Chondrocyte (in vitro differentiated cells): Measurements from ENCODE around the gene RPL18A. TPM values are rescaled to one million over a fixed set of nuclear protein-coding genes. Genes with fewer than 3 reads are reported as not detected.

Experiments
- DNase-seq: peaks from one replicate; pipeline ENCODE4 v3.0.0; 2021; ENCODE audit warnings: mixed read lengths, low spot score
- H3K27ac Mint-ChIP-seq: one replicate; pipeline ENCODE4 v1.8.0; 2021; ENCODE audit warnings: mild to moderate bottlenecking, moderate library complexity, mixed read lengths; ENCODE audit not compliant: unreplicated experiment
- H3K27me3 Mint-ChIP-seq: 2 replicates; pipeline ENCODE4 v1.8.0; 2021; ENCODE audit warnings: low read depth, mixed read lengths
- H3K36me3 Mint-ChIP-seq: 2 replicates; pipeline ENCODE4 v1.8.0; 2021; ENCODE audit warnings: low read depth, mixed read lengths
- H3K4me1 Mint-ChIP-seq: 2 replicates; pipeline ENCODE4 v1.8.0; 2021; ENCODE audit warnings: low read depth, mild to moderate bottlenecking, mixed read lengths
- H3K4me3 Mint-ChIP-seq: one replicate; pipeline ENCODE4 v1.8.0; 2021; ENCODE audit warnings: mild to moderate bottlenecking, moderate library complexity, mixed read lengths; ENCODE audit not compliant: unreplicated experiment
- H3K9me3 Mint-ChIP-seq: 2 replicates; pipeline ENCODE4 v1.8.0; 2021; ENCODE audit warnings: low read depth, mixed read lengths
- CTCF ChIP-seq: fragments of 200-600 bp; sonication (generic); IDR thresholded peaks from 2 replicates; pipeline ENCODE4 v1.5.0; 2021; ENCODE audit warnings: antibody characterized with exemption, mild to moderate bottlenecking, moderate library complexity
- total RNA-seq: library from RNA; stranded (reverse); gene quantifications from 3 replicates; pipeline ENCODE4 v1.2.1, GENCODE V29; 2021

RPL18A gene
- total RNA-seq, 1 donor from 2014 or later = 1,165 TPM

DNA sequence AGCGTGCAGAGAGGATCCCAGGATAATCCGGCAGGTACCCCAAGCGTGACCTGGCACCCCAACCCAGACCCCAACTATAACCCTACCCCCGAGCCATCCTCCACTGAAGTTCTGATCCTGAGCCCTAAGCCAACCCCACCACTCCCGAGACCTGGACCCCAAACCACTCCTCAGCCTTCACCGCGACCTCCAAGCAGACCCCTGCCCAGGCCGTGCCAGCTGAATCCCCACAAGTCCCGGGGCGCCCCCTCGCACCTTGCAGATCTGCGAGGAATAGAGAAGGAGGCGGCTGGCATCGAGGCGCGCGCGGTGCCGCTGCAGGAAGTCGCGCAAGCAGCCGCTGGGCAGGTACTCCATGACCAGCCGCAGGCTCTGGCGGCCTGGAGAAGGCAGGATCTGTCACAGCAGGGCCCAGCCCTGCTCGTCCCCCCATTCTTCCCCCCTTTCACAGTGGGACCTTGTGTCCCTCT, 28.3 kb upstream of the RPL18A start:
- peaks cover 8% of the 10 kb centered on the region for H3K27me3 Mint-ChIP-seq
- no peaks in the 10 kb centered on the region for H3K9me3 Mint-ChIP-seq
- H3K27ac Mint-ChIP-seq = no peak overlapping the region
- TF ChIP-seq CTCF = no peak
- H3K4me3 Mint-ChIP-seq = peak overlapping the region; percentile 47
- no peaks in the 10 kb centered on the region for H3K36me3 Mint-ChIP-seq
- peaks cover 9% of the 10 kb centered on the region for H3K4me1 Mint-ChIP-seq
- DNase-seq = no peak

- DNase-seq = no peak
- Mint-ChIP-seq H3K4me1 (peaks cover 9% of the 10 kb centered on the region), H3K36me3 (no peaks in the 10 kb centered on the region), H3K27ac (no peak overlapping the region), H3K27me3 (peaks cover 8% of the 10 kb centered on the region), H3K9me3 (no peaks in the 10 kb centered on the region), H3K4me3 (no peak overlapping the region)
- TF ChIP-seq CTCF = no peak
Measured at GRCh38 chr19:17832443-17833208, 27.1 kb upstream of the RPL18A start.

GRCh38 chr19:17834350-17835181, 25.1 kb upstream of the RPL18A start:
- H3K9me3 Mint-ChIP-seq = no peaks in the 10 kb centered on the region
- peak; percentile 34 for TF ChIP-seq CTCF
- peaks cover 8% of the 10 kb centered on the region for H3K27me3 Mint-ChIP-seq
- no peak overlapping the region for H3K4me3 Mint-ChIP-seq
- no peaks in the 10 kb centered on the region for H3K36me3 Mint-ChIP-seq
- H3K4me1 Mint-ChIP-seq = peaks cover 9% of the 10 kb centered on the region
- no peak for DNase-seq
- no peak overlapping the region for H3K27ac Mint-ChIP-seq

DNA sequence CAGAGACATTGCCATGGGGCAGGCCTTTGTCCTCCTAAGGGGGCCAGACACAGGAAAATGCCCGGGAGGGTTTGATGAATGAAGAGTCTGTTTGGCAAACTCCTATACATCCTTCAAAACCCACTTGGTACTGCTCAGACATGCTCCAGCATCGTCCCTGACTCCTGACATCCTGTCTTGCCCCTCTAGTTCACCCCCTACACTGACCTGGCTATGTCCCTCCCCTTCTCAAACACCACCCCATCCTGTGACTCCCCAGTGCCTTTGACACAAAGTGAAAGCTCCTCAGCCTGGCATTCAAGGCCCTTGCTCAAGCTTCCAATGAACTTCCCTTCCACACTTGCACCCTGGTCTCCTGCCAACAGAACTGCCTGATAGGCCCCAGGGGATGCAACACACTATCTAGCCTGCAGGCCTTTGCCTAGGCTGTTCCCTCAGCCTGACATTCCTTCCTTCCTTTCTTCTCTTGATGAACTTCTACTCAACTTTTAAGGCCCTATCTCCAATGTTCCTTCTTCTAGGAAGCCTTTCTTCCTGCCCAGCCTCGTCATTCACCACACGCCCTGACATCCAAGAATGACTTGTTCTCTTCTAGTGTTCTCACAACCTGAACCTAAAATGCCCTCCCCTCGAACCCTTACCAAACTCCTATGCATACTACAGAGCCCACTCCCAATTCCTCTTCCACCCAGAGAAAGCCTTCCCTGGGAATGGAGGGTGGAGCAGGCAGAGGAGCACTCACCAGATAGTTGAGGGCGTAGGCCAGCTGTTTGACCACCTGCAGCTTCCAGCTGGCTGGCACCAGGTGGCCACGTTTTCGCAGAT, 24.3 kb upstream of the RPL18A start:
- no peaks in the 10 kb centered on the region for H3K9me3 Mint-ChIP-seq
- H3K4me3 Mint-ChIP-seq = no peak overlapping the region
- H3K36me3 Mint-ChIP-seq = no peaks in the 10 kb centered on the region
- H3K27ac Mint-ChIP-seq = no peak overlapping the region
- no peak for TF ChIP-seq CTCF
- H3K27me3 Mint-ChIP-seq = peaks cover 9% of the 10 kb centered on the region
- peaks cover 6% of the 10 kb centered on the region for H3K4me1 Mint-ChIP-seq
- no peak for DNase-seq

- H3K4me1 Mint-ChIP-seq = peaks cover 11% of the 10 kb centered on the region
- no peaks in the 10 kb centered on the region for H3K9me3 Mint-ChIP-seq
- peaks cover 8% of the 10 kb centered on the region for H3K27me3 Mint-ChIP-seq
- TF ChIP-seq CTCF = no peak
- no peak for DNase-seq
- H3K27ac Mint-ChIP-seq = no peak overlapping the region
- H3K36me3 Mint-ChIP-seq = no peaks in the 10 kb centered on the region
- no peak overlapping the region for H3K4me3 Mint-ChIP-seq
Measured at GRCh38 chr19:17836530-17836929, 23.2 kb upstream of the RPL18A start.
